Urothelium cell line (cell line): ENCODE measurements around the gene ALK.

Experiments
- DNase-seq: peaks from one replicate; pipeline ENCODE4 v3.0.0; 2011; ENCODE audit warnings: low spot score, mixed read lengths
- FAIRE-seq: peaks from 2 replicates; lab custom pipeline; 2011; peaks lifted over from hg19 to GRCh38; lab: Jason Lieb, UNC

The ALK gene

GRCh38 chr2:29475499-29475898 lies 445.9 kb downstream of the ALK start:
- DNase-seq, result no peak
- no peak for FAIRE-seq

- no peak for FAIRE-seq
- DNase-seq, result no peak
Measured at GRCh38 chr2:29469961-29470360, 451.4 kb downstream of the ALK start.

- FAIRE-seq (no peak), DNase-seq (no peak)
Measured at GRCh38 chr2:29469516-29469915, 451.9 kb downstream of the ALK start.

DNA sequence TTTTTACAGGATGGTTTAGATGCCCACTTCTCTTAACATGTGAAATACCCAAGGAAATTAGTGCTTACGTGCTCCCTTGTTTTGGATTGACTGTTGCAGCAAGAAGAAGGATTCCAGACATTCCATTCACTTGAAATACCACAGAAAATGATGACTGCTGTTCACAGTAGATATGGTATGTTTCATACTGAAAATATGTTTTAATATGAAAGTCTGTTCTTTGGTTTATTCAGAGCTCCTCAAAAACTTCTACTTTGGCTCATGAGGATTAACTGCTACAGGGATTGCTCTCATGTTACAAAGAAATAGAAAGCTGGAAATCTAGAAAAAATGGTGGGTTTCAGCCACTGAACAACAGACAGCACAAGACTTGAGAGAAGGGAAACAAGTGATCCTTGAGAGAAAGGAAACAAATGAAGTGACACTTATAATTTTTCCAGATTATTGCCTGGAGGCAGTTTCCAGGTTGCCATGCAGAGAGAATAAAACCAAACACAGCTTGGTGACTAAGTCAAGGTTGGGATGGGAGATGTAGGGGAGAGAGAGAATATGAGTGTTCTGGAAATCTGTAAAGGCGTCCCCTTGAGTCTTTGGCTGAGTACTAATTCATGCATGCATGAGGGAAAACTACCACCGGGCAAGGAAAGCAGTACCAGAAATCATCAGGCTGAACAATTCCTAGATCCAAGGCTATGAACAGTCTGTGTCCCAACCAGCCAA lies 458.0 kb downstream of the ALK start:
- DNase-seq (peak; percentile 29), FAIRE-seq (no peak)

GRCh38 chr2:29462293-29462692 lies 459.1 kb downstream of the ALK start:
- FAIRE-seq, result peak; percentile 17
- peak; percentile 36 for DNase-seq

GRCh38 chr2:29460190-29460589 lies 461.2 kb downstream of the ALK start:
- FAIRE-seq (no peak), DNase-seq (no peak)

- no peak for FAIRE-seq
- peak; percentile 21 for DNase-seq
Measured at GRCh38 chr2:29459445-29460179, 461.8 kb downstream of the ALK start.

- no peak for DNase-seq
- FAIRE-seq, result no peak
Measured at GRCh38 chr2:29456429-29456828, 465.0 kb downstream of the ALK start.

GRCh38 chr2:29455200-29455860 lies 466.1 kb downstream of the ALK start:
- no peak for DNase-seq
- FAIRE-seq, result no peak

DNA sequence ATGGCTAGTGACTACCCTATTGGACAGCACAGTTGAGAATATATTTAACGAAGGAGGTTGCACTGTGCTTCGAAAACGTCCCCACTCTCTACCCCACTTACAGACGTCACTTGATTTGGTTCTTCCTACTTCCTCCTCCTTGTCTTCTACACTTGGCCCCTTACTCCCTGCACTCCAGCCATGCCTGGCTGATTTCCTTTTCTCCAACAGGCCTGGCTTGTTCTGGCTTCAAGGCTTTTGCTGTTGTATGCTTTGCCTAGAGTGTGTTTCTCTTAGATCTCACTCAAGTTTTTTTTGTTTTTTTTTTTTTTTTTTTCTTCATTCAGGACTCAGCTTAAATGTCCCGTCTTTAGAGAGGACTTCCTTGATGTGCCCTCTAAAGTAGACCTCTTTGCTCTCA lies 469.4 kb downstream of the ALK start:
- FAIRE-seq, result no peak

DNA sequence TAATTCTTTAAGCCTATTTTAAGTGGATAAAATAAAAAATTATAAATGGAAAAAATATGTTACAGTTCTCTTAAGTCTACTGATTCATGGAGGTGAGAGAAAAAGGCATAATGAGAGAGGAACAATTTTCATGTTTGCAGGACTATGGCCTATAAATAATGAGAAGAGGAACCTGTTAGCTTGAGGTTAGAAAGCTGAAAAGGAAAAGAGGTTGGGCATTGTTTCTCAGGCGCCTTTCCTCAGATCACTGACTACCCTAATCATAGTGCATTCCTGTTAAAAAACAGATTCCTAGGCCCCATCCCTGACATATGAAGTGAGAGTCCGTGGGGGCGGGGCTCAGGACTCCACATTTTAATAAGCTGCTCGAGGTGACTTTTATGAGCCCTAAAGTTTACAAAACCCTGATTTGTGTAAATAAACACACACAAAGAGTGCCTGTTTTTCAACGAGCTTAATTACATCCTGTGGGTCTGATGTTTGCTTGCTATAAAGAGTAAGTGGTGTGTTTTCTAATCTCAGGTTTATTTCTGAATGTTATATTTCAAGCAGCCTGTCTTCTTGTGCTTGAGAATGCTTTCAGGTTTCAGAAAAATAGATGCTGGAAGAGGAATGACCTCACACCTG lies 470.7 kb downstream of the ALK start:
- no peak for FAIRE-seq

More for the DNA sequence above, 469.4 kb downstream of the ALK start:
- DNase-seq, result no peak

DNA sequence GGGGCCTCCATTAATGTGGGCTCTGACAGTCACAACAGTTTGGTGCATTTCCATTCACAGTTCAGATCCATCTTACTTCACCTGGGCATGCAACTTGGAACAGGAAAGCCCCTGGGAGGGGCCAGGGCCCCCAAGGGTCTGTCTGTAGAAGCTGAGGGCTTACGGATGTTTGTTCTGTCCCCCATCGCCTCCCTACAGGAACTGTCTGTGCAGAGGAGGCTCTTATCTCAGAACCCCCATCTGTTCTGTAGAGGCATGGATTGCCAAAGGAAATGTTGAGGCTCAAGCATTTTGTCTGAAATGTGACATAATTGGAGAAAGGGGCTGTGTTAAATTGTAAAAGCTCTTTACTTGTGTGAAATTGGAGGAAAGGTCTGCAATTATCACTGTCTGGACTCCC lies 471.9 kb downstream of the ALK start:
- peak; percentile 40 for FAIRE-seq
- no peak for DNase-seq

More for the DNA sequence above, 470.7 kb downstream of the ALK start:
- DNase-seq, result no peak

DNA sequence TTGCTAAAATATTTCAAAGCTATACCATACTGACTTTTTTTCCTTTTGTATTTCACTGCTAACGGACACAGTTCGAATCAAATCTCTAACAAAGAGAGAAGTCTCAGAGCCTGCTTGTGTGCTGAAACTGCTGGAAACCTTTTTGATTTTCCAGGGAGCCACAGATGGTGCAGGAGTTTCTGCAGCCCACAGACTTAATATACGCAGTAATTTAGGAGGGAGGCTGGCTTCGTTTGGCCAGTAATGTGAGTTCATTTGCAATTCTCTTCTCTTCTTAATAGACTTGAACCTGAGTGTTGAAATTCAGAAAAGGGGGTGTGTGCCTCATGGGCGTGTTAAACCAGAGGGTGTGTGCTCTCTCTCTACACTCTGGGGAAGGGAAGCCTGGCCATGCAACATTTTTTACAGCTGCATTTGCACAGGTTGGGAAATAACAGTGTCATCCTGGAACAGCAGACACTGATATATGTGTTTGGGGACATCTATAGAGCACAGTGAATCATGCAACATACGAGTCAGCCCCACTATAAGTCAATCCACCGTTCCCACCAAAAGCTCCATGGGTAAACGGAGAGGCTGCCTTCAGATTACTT lies 473.2 kb downstream of the ALK start:
- FAIRE-seq, result no peak
- no peak for DNase-seq

GRCh38 chr2:29447513-29447912 lies 473.9 kb downstream of the ALK start:
- FAIRE-seq (no peak), DNase-seq (no peak)

- FAIRE-seq (no peak), DNase-seq (no peak)
Measured at GRCh38 chr2:29446847-29447246, 474.5 kb downstream of the ALK start.

- FAIRE-seq, result no peak
Measured at GRCh38 chr2:29444150-29444549, 477.2 kb downstream of the ALK start.

GRCh38 chr2:29443627-29444026 lies 477.8 kb downstream of the ALK start:
- FAIRE-seq, result no peak
- no peak for DNase-seq

More at GRCh38 chr2:29444150-29444549, 477.2 kb downstream of the ALK start:
- no peak for DNase-seq

DNA sequence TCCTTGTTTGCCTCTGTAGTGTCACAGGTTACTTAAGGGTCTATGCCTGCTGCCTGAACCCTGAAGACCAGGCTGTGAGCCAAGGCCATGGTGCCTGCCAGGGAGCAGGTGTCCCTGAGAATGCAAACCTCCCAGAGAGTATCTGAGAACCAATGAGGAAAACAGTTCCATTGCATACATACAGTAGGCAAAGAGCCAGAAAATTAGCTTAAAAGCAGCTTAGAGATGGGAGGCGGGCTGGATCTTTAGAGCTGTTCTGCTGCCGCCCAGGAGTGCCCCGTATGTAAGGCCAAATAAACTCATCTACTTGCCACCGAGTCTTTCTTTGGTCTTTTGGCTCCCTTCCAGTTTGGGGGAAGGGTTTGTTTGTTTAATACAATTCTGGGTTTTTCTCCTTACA lies 478.2 kb downstream of the ALK start:
- FAIRE-seq (no peak), DNase-seq (no peak)

DNA sequence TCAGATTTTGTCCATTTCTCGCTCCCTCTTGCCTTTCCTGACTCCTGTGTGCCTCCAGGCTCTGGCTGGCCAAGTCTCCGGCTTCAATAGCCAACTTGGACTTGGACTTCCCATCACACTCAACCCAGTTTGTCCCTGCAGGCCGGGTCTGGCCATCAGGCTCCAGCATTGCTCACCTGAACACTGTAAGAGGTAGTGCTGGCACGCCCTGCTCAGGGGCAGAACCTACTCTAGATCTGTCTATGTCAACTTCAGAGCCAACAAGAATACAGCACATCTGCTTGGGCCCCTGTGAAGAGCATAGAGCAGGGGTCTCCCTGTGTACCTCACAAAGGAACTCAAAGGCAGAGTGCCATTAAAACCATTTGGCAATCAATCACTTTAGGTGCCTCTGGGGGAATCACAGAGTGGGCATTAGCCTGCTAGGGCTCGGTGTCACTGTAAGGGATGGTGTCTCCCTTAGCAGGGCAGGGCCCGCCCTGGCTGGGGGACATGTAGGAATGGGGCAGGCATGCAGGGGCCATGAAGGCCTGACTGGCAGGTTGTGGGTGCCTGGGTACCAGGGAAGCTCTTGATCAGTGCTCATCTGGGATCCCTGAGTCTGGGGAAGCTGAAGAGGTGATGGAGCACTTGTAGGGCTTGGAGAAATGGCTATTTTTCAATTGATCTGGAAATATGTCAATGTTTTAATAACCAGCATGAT lies 480.3 kb downstream of the ALK start:
- no peak for DNase-seq

GRCh38 chr2:29433920-29434319 lies 487.5 kb downstream of the ALK start:
- no peak for DNase-seq
- FAIRE-seq, result no peak

More for the DNA sequence above, 480.3 kb downstream of the ALK start:
- FAIRE-seq, result no peak
